Ovary (tissue), 9 donors: ENCODE results near the gene KHDC3L. TPM values are rescaled to one million over a fixed set of nuclear protein-coding genes. Genes with fewer than 3 reads are reported as not detected.
"Not testable (repeated sequence)": the region's sequence is repeated elsewhere in the genome, so short reads cannot be mapped to it uniquely, and the experiment has no call there.

Source experiments
- DNase-seq, 5 donors: peaks; one replicate each; pipeline ENCODE4 v3.0.0-alpha.2; 2019 to 2020
- H3K27ac ChIP-seq, 2 donors: fragments of 200-600 bp; one replicate each; pipeline versions ENCODE4 v1.5.1 to v1.8.0; 2019 to 2022
- H3K27me3 ChIP-seq: fragments of 200-600 bp; one replicate; pipeline ENCODE4 v1.8.0; 2022
- H3K36me3 ChIP-seq: fragments of 200-600 bp; sonication (generic); one replicate; pipeline ENCODE4 v1.5.1; 2019
- H3K4me1 ChIP-seq: one replicate; pipeline ENCODE4 v1.8.1; 2013; ENCODE audit warnings: mild to moderate bottlenecking, moderate library complexity; ENCODE audit not compliant: insufficient read depth
- H3K4me3 ChIP-seq: fragments of 200-600 bp; sonication (generic); one replicate; pipeline ENCODE4 v1.5.1; 2017
- H3K9me3 ChIP-seq, 2 donors: fragments of 200-600 bp in 1 of 2; sonication (generic) in 1 of 2; one replicate each; pipeline versions ENCODE4 v1.5.1 to v1.8.1; 2013 to 2019; ENCODE audit warnings: mild to moderate bottlenecking in 1 of 2, moderate library complexity in 1 of 2
- EP300 ChIP-seq: sonication (generic); formaldehyde crosslinking; IDR thresholded peaks from one replicate; pipeline ENCODE4 v1.6.1; 2017; ENCODE audit warnings: antibody characterized with exemption
- POLR2A ChIP-seq: fragments of 450-650 bp; IDR thresholded peaks from one replicate; pipeline ENCODE4 v1.6.1; 2017; ENCODE audit warnings: antibody characterized with exemption, mild to moderate bottlenecking, moderate library complexity
- WGBS, 3 donors: extraction: QIAGEN DNeasy Blood & Tissue Kit in 1 of 3; methylation state at CpG; one replicate each; pipeline versions ENCODE4 v1.1.5 to v1.1.7; 2013 to 2017; 5-methylcytosine and 5-hydroxymethylcytosine counted together
- intact Hi-C, 4 donors: fragments of 100-400 bp; cut with DNase I; formaldehyde crosslinking; loops; one replicate each; pipeline versions ENCODE4 v1.11.0 to v1.15.1; 2022 to 2023
- polyA plus RNA-seq, 2 donors: library from polyadenylated mRNA; stranded (reverse); fragments of 200-250 nt in 1 of 2; fragments of 350-450 nt in 1 of 2; fragmentation: Illumina TruSeq in 1 of 2; extraction: RNeasy Lipid Tissue Mini Kit (QIAGEN cat#74804) in 1 of 2; gene quantifications; one replicate each; pipeline ENCODE4 v1.2.3, GENCODE V29; 2013 to 2014
- total RNA-seq, 7 donors: library from RNA; depleted of rRNA in 2 of 7; stranded (reverse); fragments of >200 nt in 2 of 7; fragmentation: NEBNext Ultra II Directional in 3 of 7; extraction: Animal tissue kit (Norgen Biotek cat#: 25700) in 3 of 7; gene quantifications; one replicate each; pipeline versions ENCODE4 v1.1.0 to v1.2.4, GENCODE V29; 2016 to 2023
- TF ChIP-seq, protein P1 (sequence below), 3 donors: fragments of 450-650 bp in 2 of 3; fragments of 200-600 bp in 1 of 3; IDR thresholded peaks; one replicate each; pipeline versions ENCODE4 v1.5.1 to v1.8.0; 2016 to 2022; ENCODE audit warnings: antibody characterized with exemption in 3 of 3, mild to moderate bottlenecking in 1 of 3
- donor health status: DM: no; HTN: no; CAD: no; lungs with moderate emphysema.
- donor health status: DM: no; HTN: no; CAD: no.
- donor health status: Bipolar disorder and iron deficiency.
- donor health status: DM: yes; HTN: yes; CAD: no.
- donor health status: DM: no; HTN: no; CAD: no.
- donor health status: DM: yes; HTN: yes; CAD: no.

The KHDC3L gene
- total and polyA plus RNA-seq, 9 donors: 0.73 TPM; not detected in 8

DNA sequence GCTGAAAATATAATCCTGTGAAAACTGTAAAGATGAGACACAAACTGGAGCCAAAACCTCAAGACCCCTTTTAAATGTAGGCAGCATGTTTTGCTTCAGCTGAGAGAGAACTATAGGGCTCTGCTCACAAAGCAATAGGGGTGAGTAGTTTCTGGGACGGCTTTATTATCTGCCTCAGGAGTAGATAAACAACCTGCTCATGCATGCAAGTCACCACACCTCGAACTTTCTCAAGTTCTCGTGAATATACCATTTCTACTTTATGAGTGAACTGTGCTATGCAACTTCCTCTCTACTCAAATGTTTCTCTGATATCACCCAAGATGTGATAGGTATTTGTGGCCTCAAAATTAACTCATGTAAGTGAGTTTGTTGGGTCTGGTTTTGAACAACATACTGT lies 14.8 kb downstream of the KHDC3L start:
- intact Hi-C loops: no loop called here
- H3K27ac ChIP-seq: no peak overlapping the region
- no peaks in the 10 kb centered on the region for H3K9me3 ChIP-seq
- TF ChIP-seq, protein P1, sequence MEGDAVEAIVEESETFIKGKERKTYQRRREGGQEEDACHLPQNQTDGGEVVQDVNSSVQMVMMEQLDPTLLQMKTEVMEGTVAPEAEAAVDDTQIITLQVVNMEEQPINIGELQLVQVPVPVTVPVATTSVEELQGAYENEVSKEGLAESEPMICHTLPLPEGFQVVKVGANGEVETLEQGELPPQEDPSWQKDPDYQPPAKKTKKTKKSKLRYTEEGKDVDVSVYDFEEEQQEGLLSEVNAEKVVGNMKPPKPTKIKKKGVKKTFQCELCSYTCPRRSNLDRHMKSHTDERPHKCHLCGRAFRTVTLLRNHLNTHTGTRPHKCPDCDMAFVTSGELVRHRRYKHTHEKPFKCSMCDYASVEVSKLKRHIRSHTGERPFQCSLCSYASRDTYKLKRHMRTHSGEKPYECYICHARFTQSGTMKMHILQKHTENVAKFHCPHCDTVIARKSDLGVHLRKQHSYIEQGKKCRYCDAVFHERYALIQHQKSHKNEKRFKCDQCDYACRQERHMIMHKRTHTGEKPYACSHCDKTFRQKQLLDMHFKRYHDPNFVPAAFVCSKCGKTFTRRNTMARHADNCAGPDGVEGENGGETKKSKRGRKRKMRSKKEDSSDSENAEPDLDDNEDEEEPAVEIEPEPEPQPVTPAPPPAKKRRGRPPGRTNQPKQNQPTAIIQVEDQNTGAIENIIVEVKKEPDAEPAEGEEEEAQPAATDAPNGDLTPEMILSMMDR (IDR thresholded peaks at IDR 0.05): no peak
- no peak for TF ChIP-seq EP300
- no peak for TF ChIP-seq POLR2A
- no peak for DNase-seq
- H3K36me3 ChIP-seq: no peaks in the 10 kb centered on the region
- no peaks in the 10 kb centered on the region for H3K27me3 ChIP-seq
- WGBS, 3 donors: 50 to 59% (median 57%) methylated on average over 3 of the region's 3 CpGs
- H3K4me1 ChIP-seq: no peaks in the 10 kb centered on the region
- H3K4me3 ChIP-seq: no peak overlapping the region

DNA sequence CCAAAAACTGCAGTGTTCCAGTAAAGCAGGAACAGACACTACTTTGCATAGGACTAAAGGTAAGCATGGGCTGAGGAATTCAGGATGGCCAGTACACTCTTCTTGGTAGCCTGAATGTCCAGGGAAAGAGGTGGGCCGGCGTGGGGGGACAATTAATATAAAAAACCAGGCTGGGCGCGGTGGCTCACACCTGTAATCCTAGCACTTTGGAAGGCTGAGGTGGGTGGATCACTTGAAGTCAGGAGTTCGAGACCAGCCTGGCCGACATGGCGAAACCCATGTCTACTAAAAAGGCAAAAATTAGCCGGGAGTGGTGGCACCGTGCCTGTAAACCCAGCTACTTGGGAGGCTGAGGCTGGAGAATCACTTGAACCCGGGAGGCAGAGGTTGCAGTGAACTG lies 19.1 kb downstream of the KHDC3L start:
- DNase-seq, H3K4me1 ChIP-seq, H3K36me3 ChIP-seq, H3K27ac ChIP-seq, H3K9me3 ChIP-seq, intact Hi-C loops, H3K27me3 ChIP-seq, H3K4me3 ChIP-seq: not testable (repeated sequence)
- 90 to 92% (median 91%) methylated on average over 10 of the region's 10 CpGs for WGBS, 3 donors

DNA sequence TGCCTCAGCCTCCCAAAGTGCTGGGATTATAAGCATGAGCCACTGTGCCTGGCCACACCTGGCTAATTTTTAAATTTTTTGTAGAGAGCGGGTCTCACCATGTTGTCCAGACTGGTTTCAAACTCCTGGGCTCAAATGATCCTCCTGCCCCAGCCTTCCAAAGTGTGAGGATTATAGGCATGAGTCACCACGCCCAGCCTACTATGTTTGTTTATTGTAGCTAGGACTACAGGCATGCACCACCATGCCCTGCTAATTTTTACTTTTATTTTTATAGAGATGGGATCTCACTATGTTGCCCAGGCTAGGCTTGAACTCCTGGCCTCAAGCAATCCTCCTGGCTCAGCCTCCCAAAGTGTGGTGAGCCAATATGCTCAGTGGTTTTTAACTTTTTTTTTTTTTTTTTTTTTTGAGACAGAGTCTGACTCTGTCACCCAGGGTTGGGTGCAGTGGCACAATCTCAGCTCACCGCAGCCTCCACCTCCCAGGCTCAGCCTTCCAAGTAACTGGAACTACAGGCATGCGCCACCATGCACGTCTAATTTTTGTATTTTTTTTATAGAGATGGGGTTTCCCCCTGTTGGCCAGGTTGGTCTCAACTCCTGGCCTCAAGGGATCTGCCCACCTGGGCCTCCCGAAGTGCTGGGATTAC lies 20.1 kb downstream of the KHDC3L start:
- TF ChIP-seq, protein P1 (IDR thresholded peaks at IDR 0.05): no peak
- TF ChIP-seq EP300 (no peak), POLR2A (no peak)
- no peaks in the 10 kb centered on the region for H3K4me1 ChIP-seq
- 88 to 92% (median 91%) methylated on average over 6 of the region's 6 CpGs for WGBS, 3 donors

DNA sequence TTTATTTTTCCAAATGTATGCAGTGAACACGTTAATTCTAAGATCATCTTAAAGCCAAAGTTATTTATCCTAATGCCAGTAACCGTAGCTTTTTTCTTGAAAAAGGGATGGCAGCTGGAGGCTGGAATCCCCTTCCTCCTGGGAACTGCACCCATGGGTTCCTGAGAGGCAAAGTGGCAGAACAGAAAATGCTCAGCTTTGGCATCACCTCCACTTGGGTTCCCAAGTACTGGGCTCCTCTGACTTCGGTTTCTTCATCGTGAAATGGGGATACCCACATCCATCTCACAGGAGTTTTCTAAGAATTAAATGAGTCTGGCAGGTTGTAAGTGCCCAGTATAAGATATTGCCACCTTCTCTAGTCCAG lies 26.0 kb downstream of the KHDC3L start:
- intact Hi-C loops: no loop called here
- TF ChIP-seq EP300: no peak
- no peak for TF ChIP-seq POLR2A
- TF ChIP-seq, protein P1 (IDR thresholded peaks at IDR 0.05): no peak
- H3K4me1 ChIP-seq: no peaks in the 10 kb centered on the region
- DNase-seq: no peak
- H3K27me3 ChIP-seq: no peaks in the 10 kb centered on the region
- H3K27ac ChIP-seq: no peak overlapping the region
- H3K36me3 ChIP-seq: no peaks in the 10 kb centered on the region
- no peaks in the 10 kb centered on the region for H3K9me3 ChIP-seq
- WGBS, 3 donors: 25 to 42% (median 31%) methylated on average over 4 of the region's 4 CpGs
- peak overlapping the region; percentile 29 for H3K4me3 ChIP-seq

More for the DNA sequence above, 20.1 kb downstream of the KHDC3L start:
- H3K36me3 ChIP-seq: no peaks in the 10 kb centered on the region
- H3K27me3 ChIP-seq: no peaks in the 10 kb centered on the region
- no peak for DNase-seq
- intact Hi-C loops: no loop called here
- H3K9me3 ChIP-seq: no peaks in the 10 kb centered on the region
- no peak overlapping the region for H3K4me3 ChIP-seq
- H3K27ac ChIP-seq: no peak overlapping the region

DNA sequence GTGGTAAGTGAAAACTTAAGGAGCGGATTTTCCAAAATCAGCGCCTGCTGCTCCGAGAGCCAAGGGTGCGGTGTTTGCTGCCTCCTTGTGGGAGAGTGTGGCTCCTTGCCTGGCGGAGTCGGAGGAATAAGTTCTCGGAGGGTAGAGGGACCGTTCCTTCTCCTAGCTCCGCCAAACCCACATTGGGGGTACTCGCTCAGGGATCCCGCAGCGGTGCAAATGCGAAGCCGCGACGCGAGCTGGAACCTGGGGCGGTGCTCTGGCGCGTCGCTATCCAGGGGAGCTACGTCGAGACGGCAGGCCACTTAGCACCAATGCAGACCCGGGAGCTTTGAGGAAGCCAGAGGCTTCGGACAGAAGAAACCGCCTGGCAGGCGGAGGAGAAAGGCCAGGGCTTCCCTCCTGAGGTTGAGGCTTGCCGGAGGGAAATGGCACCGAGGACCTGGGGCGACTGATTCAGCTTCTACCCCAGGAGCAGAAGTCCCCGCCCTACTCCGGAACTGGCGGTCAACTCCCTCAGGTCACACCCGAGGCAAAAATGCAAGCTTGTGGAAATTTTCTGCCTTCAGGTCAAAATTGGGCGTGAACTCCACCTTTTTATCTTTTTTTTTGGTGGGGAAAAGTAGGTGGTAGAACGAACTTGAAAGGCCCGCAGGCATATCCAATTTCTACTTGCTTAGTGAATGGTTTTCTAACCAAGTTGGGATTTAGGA lies 26.5 kb downstream of the KHDC3L start:
- Histone ChIP-seq H3K4me3 (peak overlapping the region; percentile 29), H3K4me1 (no peaks in the 10 kb centered on the region), H3K27ac (no peak overlapping the region), H3K27me3 (no peaks in the 10 kb centered on the region), H3K9me3 (no peaks in the 10 kb centered on the region), H3K36me3 (no peaks in the 10 kb centered on the region)
- WGBS, 3 donors: 3 to 4% (median 3%) methylated on average over 37 to 38 of the region's 38 CpGs
- intact Hi-C loops: no loop called here
- TF ChIP-seq POLR2A: no peak
- TF ChIP-seq EP300: no peak
- TF ChIP-seq, protein P1 (IDR thresholded peaks at IDR 0.05): no peak
- peak in 3 of 5 donors; percentile 22 to 43 (median 24) for DNase-seq
